HG02610 (cell line): ENCODE results near the gene NCOR2.
A peak's percentile ranks its signal among the peaks of the same experiment; 100 is the strongest.

Source experiments
- ATAC-seq: cut with Tn5 transposase; IDR thresholded peaks from one replicate; pipeline ENCODE4 v1.9.1; 2021; ENCODE audit warnings: mild to moderate bottlenecking, moderate library complexity; ENCODE audit not compliant: unreplicated experiment

The NCOR2 gene

GRCh38 chr12:124577986-124578385 lies 10.6 kb upstream of the NCOR2 start:
- no peak for ATAC-seq

- no peak for ATAC-seq
Measured at GRCh38 chr12:124577374-124577773, 10.0 kb upstream of the NCOR2 start.

GRCh38 chr12:124576061-124576650 lies 8.7 kb upstream of the NCOR2 start:
- ATAC-seq, result no peak

GRCh38 chr12:124573839-124574786 lies 6.7 kb upstream of the NCOR2 start:
- ATAC-seq, result no peak

- no peak for ATAC-seq
Measured at GRCh38 chr12:124571556-124571955, 4.1 kb upstream of the NCOR2 start.

GRCh38 chr12:124570810-124571209 lies 3.4 kb upstream of the NCOR2 start:
- no peak for ATAC-seq

- ATAC-seq, result no peak
Measured at GRCh38 chr12:124569375-124570148, 2.1 kb upstream of the NCOR2 start.

- ATAC-seq, result peak; percentile 34
Measured at GRCh38 chr12:124568431-124569374, 1.3 kb upstream of the NCOR2 start.

GRCh38 chr12:124567673-124568373 lies 411 bp upstream of the NCOR2 start:
- peak; percentile 55 for ATAC-seq

GRCh38 chr12:124566161-124566996 lies 1.0 kb downstream of the NCOR2 start:
- ATAC-seq, result peak; percentile 38

GRCh38 chr12:124565656-124566160 lies 1.7 kb downstream of the NCOR2 start:
- no peak for ATAC-seq

- ATAC-seq, result no peak
Measured at GRCh38 chr12:124564971-124565491, 2.4 kb downstream of the NCOR2 start.

GRCh38 chr12:124564232-124564958 lies 3.0 kb downstream of the NCOR2 start:
- no peak for ATAC-seq

GRCh38 chr12:124563809-124564208 lies 3.6 kb downstream of the NCOR2 start:
- no peak for ATAC-seq

GRCh38 chr12:124563401-124563800 lies 4.0 kb downstream of the NCOR2 start:
- ATAC-seq, result no peak

- no peak for ATAC-seq
Measured at GRCh38 chr12:124562796-124563181, 4.6 kb downstream of the NCOR2 start.

GRCh38 chr12:124562018-124562795 lies 5.2 kb downstream of the NCOR2 start:
- ATAC-seq, result no peak
